GM12878 (cell line): ENCODE results near the gene PYGO2. TPM values are rescaled to one million over a fixed set of nuclear protein-coding genes. Genes with fewer than 3 reads are reported as not detected.

ENCODE experiments used
- BMI1 ChIP-seq: fragments of 450-650 bp; IDR thresholded peaks from 2 replicates; pipeline ENCODE4 v1.6.1; 2016; ENCODE audit warnings: mild to moderate bottlenecking, moderate library complexity, borderline replicate concordance
- CBFB ChIP-seq: IDR thresholded peaks from 2 replicates; pipeline ENCODE4 v1.6.1; 2016; ENCODE audit warnings: antibody characterized with exemption, low read depth
- CBX3 ChIP-seq: fragments of 200-600 bp; sonication (generic); IDR thresholded peaks from 2 replicates; pipeline ENCODE4 v1.6.1; 2016; ENCODE audit warnings: low read depth, borderline replicate concordance
- CREM ChIP-seq: IDR thresholded peaks from 2 replicates; pipeline ENCODE4 v1.6.1; 2014; ENCODE audit warnings: antibody characterized with exemption, low read depth
- DPF2 ChIP-seq: fragments of 450-650 bp; IDR thresholded peaks from 2 replicates; pipeline ENCODE4 v1.6.1; 2017; ENCODE audit warnings: mild to moderate bottlenecking
- HCFC1 ChIP-seq: fragments of 150-350 bp; IDR thresholded peaks from 2 replicates; pipeline ENCODE4 v1.6.1; 2014; ENCODE audit warnings: low read length
- IKZF1 ChIP-seq: fragments of 450-650 bp; conservative IDR thresholded peaks from 2 replicates; pipeline ENCODE4 v1.6.1; 2017; ENCODE audit warnings: antibody characterized with exemption, mild to moderate bottlenecking
- MEF2A ChIP-seq: IDR thresholded peaks from 2 replicates; pipeline ENCODE4 v1.6.1; 2011; ENCODE audit warnings: low read depth, mild to moderate bottlenecking, low read length, moderate library complexity; ENCODE audit not compliant: insufficient read depth
- NFYB ChIP-seq: IDR thresholded peaks from 2 replicates; pipeline ENCODE4 v1.6.1; 2011; ENCODE audit warnings: low read depth, mild to moderate bottlenecking, low read length, improper control_type of control experiment, moderate library complexity; ENCODE audit not compliant: insufficient read depth
- NRF1 ChIP-seq: conservative IDR thresholded peaks from 2 replicates; pipeline ENCODE4 v1.6.1; 2011; ENCODE audit warnings: mild to moderate bottlenecking, low read depth, low read length, improper control_type of control experiment
- RCOR1 ChIP-seq: conservative IDR thresholded peaks from 2 replicates; pipeline ENCODE4 v1.6.1; 2012; ENCODE audit warnings: low read depth, low read length, improper control_type of control experiment
- SREBF1 ChIP-seq: IDR thresholded peaks from 2 replicates; pipeline ENCODE4 v1.6.1; 2012; ENCODE audit warnings: mild to moderate bottlenecking, low read length
- SREBF2 ChIP-seq: IDR thresholded peaks from 2 replicates; pipeline ENCODE4 v1.6.1; 2012; ENCODE audit warnings: mild to moderate bottlenecking, low read length
- SRF ChIP-seq, 2 experiments: IDR thresholded peaks; 2 replicates each; pipeline ENCODE4 v1.6.1; 2011; ENCODE audit warnings: low read depth in 2 of 2, low read length in 2 of 2, mild to moderate bottlenecking in 1 of 2, moderate library complexity in 1 of 2
- STAT1 ChIP-seq: fragments of 450-650 bp; conservative IDR thresholded peaks from 2 replicates; pipeline ENCODE4 v1.6.1; 2014; ENCODE audit warnings: antibody characterized with exemption, mild to moderate bottlenecking
- SUPT20H ChIP-seq: IDR thresholded peaks from 2 replicates; pipeline ENCODE4 v1.6.1; 2011; ENCODE audit warnings: low read depth, mild to moderate bottlenecking, low read length, moderate library complexity, borderline replicate concordance; ENCODE audit not compliant: control insufficient read depth
- TBL1XR1 ChIP-seq: IDR thresholded peaks from 2 replicates; pipeline ENCODE4 v1.6.1; 2012; ENCODE audit warnings: low read depth, low read length, improper control_type of control experiment
- ZNF217 ChIP-seq: fragments of 450-650 bp; IDR thresholded peaks from 2 replicates; pipeline ENCODE4 v1.6.1; 2017; ENCODE audit warnings: antibody characterized with exemption, mild to moderate bottlenecking
- polyA plus RNA-seq, 11 experiments: library from polyadenylated mRNA; depleted of rRNA in 4 of 11; unstranded in 6 of 11; stranded (reverse) in 5 of 11; fragments of >200 nt; fragmentation: Nextera tagmentation in 4 of 11; fragmentation: Illumina TruSeq in 1 of 11; extraction: Ambion mirVana in 4 of 11; extraction: Trizol in 1 of 11; gene quantifications; 1 replicate in 1 of 11; 2 replicates in 10 of 11; pipeline versions ENCODE4 v1.2.1 to v1.2.3, GENCODE V29; 2011 to 2016; ENCODE audit warnings: inconsistent platforms in 2 of 11, missing spikeins in 2 of 11, low read depth in 1 of 11
- total RNA-seq, 4 experiments: library from RNA; depleted of rRNA in 3 of 4; stranded (reverse); fragments of >200 nt in 3 of 4; fragmentation: Illumina TruSeq in 1 of 4; extraction: Trizol in 1 of 4; gene quantifications; 2 replicates each; pipeline versions ENCODE4 v1.2.1 to v1.2.3, GENCODE V29; 2013 to 2021
- TF ChIP-seq, protein P1 (sequence below): fragments of 450-650 bp; IDR thresholded peaks from 2 replicates; pipeline ENCODE4 v1.6.1; 2018; ENCODE audit warnings: borderline replicate concordance, mild to moderate bottlenecking; ENCODE audit not compliant: partially characterized antibody
- TF ChIP-seq, protein P2 (sequence below): IDR thresholded peaks from 2 replicates; pipeline ENCODE4 v1.6.1; 2012; ENCODE audit warnings: low read depth, low read length, improper control_type of control experiment
- TF ChIP-seq, protein P3 (sequence below): fragments of 450-650 bp; IDR thresholded peaks from 2 replicates; pipeline ENCODE4 v1.6.1; 2017; ENCODE audit warnings: mild to moderate bottlenecking
- TF ChIP-seq, protein P4 (sequence below): fragments of 450-650 bp; IDR thresholded peaks from 2 replicates; pipeline ENCODE4 v1.6.1; 2016; ENCODE audit warnings: mild to moderate bottlenecking
- TF ChIP-seq, protein P5 (sequence below): IDR thresholded peaks from 2 replicates; pipeline ENCODE4 v1.6.1; 2012; ENCODE audit warnings: low read length, inconsistent platforms

PYGO2 gene
- total and polyA plus RNA-seq, 10 of the 15 experiments (the other 5 are each of a cell fraction or from before 2014, with no cell fraction given): 8.1 to 33.8 (median 23.5) TPM

DNA sequence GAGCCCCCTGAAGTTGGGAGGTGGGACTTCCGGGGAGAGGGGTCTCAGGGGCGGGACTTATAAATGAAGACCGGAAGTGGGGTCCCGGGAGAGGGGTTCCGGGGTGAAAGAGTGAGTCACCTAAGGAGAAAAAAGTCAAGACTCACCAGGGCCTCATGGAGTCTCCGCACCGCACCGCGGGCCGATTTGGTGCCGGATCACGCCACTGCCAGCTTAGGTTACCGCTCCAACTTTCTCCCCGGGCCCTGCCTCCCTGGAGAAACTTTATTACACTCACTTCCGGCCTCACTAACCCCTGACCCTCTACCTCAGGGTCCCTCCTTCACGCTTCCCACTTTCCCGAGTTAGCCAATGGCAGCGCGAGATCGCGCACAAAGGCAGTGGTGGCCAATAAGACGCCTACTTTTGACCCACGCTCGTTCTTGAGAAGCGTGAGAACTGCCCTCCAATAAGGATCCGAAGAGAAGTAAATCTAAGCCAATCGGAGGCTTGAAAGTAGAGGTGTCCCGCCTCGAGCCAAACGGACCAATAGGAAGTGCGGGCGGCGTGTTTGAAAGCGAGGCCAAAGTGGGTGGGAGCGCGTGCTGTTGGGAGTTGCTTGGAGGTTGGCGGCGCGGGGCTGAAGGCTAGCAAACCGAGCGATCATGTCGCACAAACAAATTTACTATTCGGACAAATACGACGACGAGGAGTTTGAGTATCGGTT lies 12.7 kb upstream of the PYGO2 start, which contains the start of gene CKS1B (continued):
- TF ChIP-seq CBX3 (no peak), CREM (peak; percentile 78), NRF1 (no peak; the same call in 1 of the 2 replicates), SREBF1 (no peak; the same call in none of the 2 replicates), CBFB (no peak; the same call in 1 of the 2 replicates), NFYB (peak; percentile 99), SUPT20H (no peak), RCOR1 (no peak), SRF (IDR thresholded peaks at IDR 0.05; ENCODE audit: low read depth in 2 of 2, low read length in 2 of 2) (no peak), STAT1 (0 out of 2 replicates have a peak, but pooled peaks have one; percentile 11), DPF2 (peak; percentile 5; the same call in 1 of the 2 replicates), HCFC1 (peak; percentile 45), SREBF2 (no peak), MEF2A (no peak), BMI1 (no peak), TBL1XR1 (no peak), IKZF1 (no peak), ZNF217 (no peak)
- TF ChIP-seq, protein P1, sequence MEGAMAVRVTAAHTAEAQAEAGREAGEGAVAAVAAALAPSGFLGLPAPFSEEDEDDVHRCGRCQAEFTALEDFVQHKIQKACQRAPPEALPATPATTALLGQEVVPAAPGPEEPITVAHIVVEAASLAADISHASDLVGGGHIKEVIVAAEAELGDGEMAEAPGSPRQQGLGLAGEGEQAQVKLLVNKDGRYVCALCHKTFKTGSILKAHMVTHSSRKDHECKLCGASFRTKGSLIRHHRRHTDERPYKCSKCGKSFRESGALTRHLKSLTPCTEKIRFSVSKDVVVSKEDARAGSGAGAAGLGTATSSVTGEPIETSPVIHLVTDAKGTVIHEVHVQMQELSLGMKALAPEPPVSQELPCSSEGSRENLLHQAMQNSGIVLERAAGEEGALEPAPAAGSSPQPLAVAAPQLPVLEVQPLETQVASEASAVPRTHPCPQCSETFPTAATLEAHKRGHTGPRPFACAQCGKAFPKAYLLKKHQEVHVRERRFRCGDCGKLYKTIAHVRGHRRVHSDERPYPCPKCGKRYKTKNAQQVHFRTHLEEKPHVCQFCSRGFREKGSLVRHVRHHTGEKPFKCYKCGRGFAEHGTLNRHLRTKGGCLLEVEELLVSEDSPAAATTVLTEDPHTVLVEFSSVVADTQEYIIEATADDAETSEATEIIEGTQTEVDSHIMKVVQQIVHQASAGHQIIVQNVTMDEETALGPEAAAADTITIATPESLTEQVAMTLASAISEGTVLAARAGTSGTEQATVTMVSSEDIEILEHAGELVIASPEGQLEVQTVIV: peak; percentile 64
- TF ChIP-seq, protein P2, sequence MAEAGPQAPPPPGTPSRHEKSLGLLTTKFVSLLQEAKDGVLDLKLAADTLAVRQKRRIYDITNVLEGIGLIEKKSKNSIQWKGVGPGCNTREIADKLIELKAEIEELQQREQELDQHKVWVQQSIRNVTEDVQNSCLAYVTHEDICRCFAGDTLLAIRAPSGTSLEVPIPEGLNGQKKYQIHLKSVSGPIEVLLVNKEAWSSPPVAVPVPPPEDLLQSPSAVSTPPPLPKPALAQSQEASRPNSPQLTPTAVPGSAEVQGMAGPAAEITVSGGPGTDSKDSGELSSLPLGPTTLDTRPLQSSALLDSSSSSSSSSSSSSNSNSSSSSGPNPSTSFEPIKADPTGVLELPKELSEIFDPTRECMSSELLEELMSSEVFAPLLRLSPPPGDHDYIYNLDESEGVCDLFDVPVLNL: peak; percentile 99
- TF ChIP-seq, protein P3, sequence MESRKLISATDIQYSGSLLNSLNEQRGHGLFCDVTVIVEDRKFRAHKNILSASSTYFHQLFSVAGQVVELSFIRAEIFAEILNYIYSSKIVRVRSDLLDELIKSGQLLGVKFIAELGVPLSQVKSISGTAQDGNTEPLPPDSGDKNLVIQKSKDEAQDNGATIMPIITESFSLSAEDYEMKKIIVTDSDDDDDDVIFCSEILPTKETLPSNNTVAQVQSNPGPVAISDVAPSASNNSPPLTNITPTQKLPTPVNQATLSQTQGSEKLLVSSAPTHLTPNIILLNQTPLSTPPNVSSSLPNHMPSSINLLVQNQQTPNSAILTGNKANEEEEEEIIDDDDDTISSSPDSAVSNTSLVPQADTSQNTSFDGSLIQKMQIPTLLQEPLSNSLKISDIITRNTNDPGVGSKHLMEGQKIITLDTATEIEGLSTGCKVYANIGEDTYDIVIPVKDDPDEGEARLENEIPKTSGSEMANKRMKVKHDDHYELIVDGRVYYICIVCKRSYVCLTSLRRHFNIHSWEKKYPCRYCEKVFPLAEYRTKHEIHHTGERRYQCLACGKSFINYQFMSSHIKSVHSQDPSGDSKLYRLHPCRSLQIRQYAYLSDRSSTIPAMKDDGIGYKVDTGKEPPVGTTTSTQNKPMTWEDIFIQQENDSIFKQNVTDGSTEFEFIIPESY: no peak
- TF ChIP-seq, protein P4, sequence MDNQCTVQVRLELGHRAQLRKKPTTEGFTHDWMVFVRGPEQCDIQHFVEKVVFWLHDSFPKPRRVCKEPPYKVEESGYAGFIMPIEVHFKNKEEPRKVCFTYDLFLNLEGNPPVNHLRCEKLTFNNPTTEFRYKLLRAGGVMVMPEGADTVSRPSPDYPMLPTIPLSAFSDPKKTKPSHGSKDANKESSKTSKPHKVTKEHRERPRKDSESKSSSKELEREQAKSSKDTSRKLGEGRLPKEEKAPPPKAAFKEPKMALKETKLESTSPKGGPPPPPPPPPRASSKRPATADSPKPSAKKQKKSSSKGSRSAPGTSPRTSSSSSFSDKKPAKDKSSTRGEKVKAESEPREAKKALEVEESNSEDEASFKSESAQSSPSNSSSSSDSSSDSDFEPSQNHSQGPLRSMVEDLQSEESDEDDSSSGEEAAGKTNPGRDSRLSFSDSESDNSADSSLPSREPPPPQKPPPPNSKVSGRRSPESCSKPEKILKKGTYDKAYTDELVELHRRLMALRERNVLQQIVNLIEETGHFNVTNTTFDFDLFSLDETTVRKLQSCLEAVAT: 0 out of 2 replicates have a peak, but pooled peaks have one; percentile 21
- TF ChIP-seq, protein P5, sequence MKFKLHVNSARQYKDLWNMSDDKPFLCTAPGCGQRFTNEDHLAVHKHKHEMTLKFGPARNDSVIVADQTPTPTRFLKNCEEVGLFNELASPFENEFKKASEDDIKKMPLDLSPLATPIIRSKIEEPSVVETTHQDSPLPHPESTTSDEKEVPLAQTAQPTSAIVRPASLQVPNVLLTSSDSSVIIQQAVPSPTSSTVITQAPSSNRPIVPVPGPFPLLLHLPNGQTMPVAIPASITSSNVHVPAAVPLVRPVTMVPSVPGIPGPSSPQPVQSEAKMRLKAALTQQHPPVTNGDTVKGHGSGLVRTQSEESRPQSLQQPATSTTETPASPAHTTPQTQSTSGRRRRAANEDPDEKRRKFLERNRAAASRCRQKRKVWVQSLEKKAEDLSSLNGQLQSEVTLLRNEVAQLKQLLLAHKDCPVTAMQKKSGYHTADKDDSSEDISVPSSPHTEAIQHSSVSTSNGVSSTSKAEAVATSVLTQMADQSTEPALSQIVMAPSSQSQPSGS: no peak
